Measurements from ENCODE around the gene CROCC2. TPM values are rescaled to one million over a fixed set of nuclear protein-coding genes. Genes with fewer than 3 reads are reported as not detected.

The CROCC2 gene
- total RNA-seq, 3 donors from 2014 or later, result 0.07 to 0.19 TPM; not detected in 1

DNA sequence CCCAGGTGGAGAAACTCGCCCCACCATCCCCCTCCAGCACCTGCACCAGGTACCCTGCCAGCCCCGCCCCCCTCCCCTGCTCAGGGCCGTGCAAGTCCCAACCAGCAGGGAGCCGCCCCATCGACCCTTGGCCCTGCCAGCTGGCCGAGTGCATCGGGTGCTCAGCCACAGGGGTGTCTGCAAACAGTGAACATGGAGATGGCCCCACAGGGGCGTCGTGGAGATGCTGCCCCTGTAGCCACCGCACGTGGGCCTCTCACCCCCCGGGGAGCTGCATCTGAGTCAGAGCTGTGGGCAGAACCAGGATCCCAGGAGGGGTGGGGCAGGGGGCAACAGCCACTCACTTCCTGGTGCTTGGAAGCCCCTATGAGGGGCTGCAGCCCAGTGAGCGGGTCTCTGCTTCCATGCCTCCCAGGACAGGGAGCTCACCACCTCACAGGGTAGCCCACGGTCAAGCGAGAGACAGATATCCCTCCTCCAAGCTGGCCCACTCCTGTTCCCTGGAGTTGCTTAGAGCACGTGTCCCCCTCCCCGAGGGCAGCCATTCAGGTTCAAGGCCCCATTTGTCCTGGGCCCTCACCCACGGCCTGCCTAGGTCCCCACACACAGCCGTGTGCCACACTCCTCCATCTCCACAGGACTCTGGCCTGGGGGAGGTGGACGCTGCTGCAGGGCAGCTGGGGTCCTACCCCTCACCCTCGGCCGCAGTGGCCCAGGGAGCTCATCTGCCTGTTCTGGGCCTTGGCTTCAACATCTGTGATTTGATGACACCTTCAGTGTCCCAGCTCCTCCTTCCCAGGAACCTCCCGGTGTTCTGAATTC lies 9.1 kb upstream of the CROCC2 start:
- TF ChIP-seq, protein P1, sequence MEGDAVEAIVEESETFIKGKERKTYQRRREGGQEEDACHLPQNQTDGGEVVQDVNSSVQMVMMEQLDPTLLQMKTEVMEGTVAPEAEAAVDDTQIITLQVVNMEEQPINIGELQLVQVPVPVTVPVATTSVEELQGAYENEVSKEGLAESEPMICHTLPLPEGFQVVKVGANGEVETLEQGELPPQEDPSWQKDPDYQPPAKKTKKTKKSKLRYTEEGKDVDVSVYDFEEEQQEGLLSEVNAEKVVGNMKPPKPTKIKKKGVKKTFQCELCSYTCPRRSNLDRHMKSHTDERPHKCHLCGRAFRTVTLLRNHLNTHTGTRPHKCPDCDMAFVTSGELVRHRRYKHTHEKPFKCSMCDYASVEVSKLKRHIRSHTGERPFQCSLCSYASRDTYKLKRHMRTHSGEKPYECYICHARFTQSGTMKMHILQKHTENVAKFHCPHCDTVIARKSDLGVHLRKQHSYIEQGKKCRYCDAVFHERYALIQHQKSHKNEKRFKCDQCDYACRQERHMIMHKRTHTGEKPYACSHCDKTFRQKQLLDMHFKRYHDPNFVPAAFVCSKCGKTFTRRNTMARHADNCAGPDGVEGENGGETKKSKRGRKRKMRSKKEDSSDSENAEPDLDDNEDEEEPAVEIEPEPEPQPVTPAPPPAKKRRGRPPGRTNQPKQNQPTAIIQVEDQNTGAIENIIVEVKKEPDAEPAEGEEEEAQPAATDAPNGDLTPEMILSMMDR (IDR thresholded peaks at IDR 0.05), result no peak
- Histone ChIP-seq H3K4me3 (no peak overlapping the region), H3K4me1 (ENCODE audit: low read depth) (peaks cover 9% of the 10 kb centered on the region), H3K36me3 (ENCODE audit: low read depth) (no peaks in the 10 kb centered on the region), H3K9me3 (no peaks in the 10 kb centered on the region)
- ATAC-seq (peak; percentile 77), DNase-seq (peak; percentile 72 to 88 (median 87))
- intact Hi-C loops (cut with DNase I, micrococcal nuclease), result no loop called here

DNA sequence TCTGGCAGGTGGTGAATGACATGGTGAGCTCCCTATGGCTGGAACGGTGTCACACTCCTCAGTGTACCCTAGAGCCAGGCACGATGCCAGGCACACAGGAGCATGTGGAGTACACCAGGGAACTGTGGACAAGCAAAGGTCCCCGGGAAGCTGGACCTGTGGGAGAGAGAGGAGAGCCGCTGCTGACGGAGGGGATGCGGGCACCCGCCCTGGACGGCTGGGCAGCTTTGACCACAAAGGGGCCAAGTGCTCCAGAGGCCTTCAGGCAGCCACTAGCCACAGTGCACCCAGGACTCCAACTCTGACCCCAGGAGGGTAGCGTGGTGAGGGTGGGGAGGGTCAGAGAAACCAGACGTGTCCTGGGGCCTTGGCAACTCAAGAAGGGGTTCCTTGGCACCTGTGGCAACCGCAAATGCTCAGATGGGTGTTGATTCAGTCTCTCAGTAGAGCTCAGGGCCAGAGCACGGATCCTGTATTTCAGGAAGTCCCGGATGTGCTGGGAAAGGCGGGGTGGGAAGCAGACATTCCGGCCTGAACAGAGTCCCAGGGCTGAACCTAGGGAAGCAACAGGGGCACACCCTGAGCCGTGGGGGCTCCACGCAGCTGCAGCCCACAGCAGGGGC lies 7.9 kb upstream of the CROCC2 start:
- TF ChIP-seq, protein P1 (IDR thresholded peaks at IDR 0.05), result no peak
- DNase-seq (peak; percentile 48 to 60 (median 56)), ATAC-seq (peak; percentile 58)
- Histone ChIP-seq H3K4me1 (ENCODE audit: low read depth) (peaks cover 9% of the 10 kb centered on the region), H3K4me3 (no peak overlapping the region), H3K36me3 (ENCODE audit: low read depth) (no peaks in the 10 kb centered on the region), H3K9me3 (no peaks in the 10 kb centered on the region)
- intact Hi-C loops (cut with DNase I, micrococcal nuclease), result no loop called here

DNA sequence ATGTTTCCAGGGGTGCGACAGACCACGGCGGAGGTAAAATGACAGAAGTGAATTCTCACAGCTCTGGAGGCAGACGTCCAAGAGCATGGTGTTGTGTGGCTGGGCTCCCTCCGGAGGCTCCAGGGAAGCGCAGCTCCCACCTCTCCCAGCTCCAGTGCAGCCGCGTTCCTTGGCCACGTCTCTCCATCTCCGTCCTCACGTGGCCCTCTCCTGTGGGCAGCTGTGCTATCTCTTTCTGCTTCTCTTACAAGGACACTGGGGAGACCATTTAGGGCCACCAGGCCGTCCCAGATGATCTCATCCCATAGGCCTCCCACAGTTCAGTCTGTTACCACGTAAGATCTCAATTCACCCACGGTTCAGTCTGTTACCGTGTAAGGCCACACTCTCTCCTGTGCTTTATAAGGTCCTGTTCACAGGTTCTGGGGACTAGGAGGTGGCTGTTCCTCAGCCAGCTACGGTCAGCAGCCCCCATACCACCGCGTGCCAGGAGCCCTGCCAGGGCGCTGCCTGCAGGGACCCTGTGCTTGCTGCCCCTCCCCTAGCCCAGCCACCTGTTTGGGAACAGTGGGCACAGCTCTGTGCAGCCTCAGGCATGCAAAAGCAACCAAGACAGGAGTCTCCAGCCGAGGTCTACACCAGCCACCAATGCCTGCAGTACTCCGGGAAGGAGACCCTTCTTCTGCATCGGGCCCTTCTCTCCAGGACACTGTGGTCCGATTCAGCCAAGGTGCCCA lies 7.2 kb upstream of the CROCC2 start:
- Histone ChIP-seq H3K36me3 (ENCODE audit: low read depth) (no peaks in the 10 kb centered on the region), H3K4me1 (ENCODE audit: low read depth) (peaks cover 9% of the 10 kb centered on the region), H3K4me3 (no peak overlapping the region), H3K9me3 (no peaks in the 10 kb centered on the region)
- intact Hi-C loops (cut with DNase I, micrococcal nuclease), result no loop called here
- TF ChIP-seq, protein P1 (IDR thresholded peaks at IDR 0.05), result no peak
- DNase-seq, result peak in 2 of 3 donors; percentile 27 to 46
- no peak for ATAC-seq

DNA sequence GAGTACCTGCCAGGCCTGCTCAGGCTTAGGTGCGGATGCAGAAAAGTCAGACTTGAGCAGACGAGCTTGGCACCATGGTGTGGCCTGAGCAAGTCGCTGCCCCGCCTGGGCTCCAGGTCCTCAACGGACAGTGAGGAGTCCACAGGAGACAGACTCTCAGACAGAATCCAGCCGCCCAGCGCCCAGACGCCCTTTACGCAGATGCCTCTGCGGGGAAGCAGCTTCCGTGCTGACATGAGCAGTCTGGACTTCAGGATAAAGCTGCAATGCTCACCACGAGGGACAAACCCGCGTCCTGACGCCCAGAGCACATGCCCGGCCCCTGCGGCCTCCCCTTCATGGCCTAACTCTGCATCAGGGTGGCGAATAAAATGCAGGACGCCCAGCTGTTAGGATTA lies 6.7 kb upstream of the CROCC2 start:
- TF ChIP-seq, protein P1 (IDR thresholded peaks at IDR 0.05), result no peak
- no peak for ATAC-seq
- no peaks in the 10 kb centered on the region for H3K36me3 ChIP-seq (ENCODE audit: low read depth)
- intact Hi-C loops (cut with DNase I, micrococcal nuclease), result no loop called here
- peaks cover 9% of the 10 kb centered on the region for H3K4me1 ChIP-seq (ENCODE audit: low read depth)
- H3K9me3 ChIP-seq, result no peaks in the 10 kb centered on the region
- DNase-seq, result peak in 1 of 3 donors; percentile 21
- no peak overlapping the region for H3K4me3 ChIP-seq

DNA sequence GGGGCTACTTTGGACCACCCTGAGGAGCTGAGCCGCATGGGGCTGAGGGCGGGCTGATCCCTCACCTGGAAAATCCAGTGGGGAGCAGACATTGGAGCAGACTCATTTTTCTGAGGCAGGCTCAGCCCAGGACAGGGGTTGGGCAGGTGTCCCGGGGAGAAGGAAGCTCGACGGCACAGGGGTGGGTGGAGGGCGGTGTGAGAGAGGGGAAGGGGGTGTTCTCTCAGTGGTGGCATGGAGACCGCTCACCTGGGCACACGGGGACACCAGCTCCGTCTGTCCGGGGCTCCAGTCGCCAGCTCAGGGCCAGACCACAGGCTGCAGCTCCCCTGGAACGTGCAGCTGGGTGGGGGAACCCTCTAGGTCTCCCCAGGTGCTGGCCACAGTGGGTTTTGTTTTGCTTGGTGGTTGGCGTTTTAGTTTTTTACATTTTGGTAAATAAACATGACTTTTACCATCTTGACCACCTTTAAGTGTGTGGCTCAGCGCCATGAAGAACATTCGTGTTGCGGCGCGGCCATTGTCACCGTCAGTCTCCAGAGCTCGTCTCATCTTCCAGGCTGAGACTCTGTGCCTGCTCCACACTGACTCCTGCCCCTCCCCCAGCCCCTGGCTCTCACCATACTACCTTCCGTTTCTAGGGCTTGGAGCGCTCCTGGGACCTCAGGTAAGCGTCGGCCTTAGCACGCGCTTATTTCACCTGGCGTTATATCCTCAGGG lies 5.8 kb upstream of the CROCC2 start:
- ATAC-seq, result no peak
- no peak overlapping the region for H3K4me3 ChIP-seq
- H3K4me1 ChIP-seq (ENCODE audit: low read depth), result peaks cover 9% of the 10 kb centered on the region
- no peaks in the 10 kb centered on the region for H3K36me3 ChIP-seq (ENCODE audit: low read depth)
- intact Hi-C loops (cut with DNase I, micrococcal nuclease), result no loop called here
- DNase-seq, result peak in 2 of 3 donors; percentile 27 to 46
- no peaks in the 10 kb centered on the region for H3K9me3 ChIP-seq
- TF ChIP-seq, protein P1 (IDR thresholded peaks at IDR 0.05), result no peak

Data from mucosa of descending colon (tissue), 3 donors.